Spleen (tissue), 11 donors: ENCODE results near the gene POLL. TPM values are rescaled to one million over a fixed set of nuclear protein-coding genes. Genes with fewer than 3 reads are reported as not detected.
A peak's percentile ranks its signal among the peaks of the same experiment; 100 is the strongest.

Experiments used
- DNase-seq: peaks from one replicate; pipeline ENCODE4 v3.0.0-alpha.2; 2020
- H3K27ac ChIP-seq, 8 donors: fragments of 200-600 bp; sonication (generic) in 7 of 8; 1 replicate in 4 of 8; 2 replicates in 4 of 8; pipeline versions ENCODE4 v1.5.0 to v1.8.0; 2016 to 2021; ENCODE audit warnings: inconsistent platforms in 4 of 8, mild to moderate bottlenecking in 4 of 8, moderate library complexity in 1 of 8
- H3K27me3 ChIP-seq, 7 donors: fragments of 200-600 bp; sonication (generic) in 6 of 7; replicated peaks in 1 of 7; 1 replicate in 4 of 7; 2 replicates in 3 of 7; pipeline versions ENCODE4 v1.5.0 to v1.8.0; 2016 to 2021; ENCODE audit warnings: inconsistent platforms in 3 of 7, mild to moderate bottlenecking in 1 of 7
- H3K36me3 ChIP-seq, 6 donors: fragments of 200-600 bp; sonication (generic) in 5 of 6; 1 replicate in 4 of 6; 2 replicates in 2 of 6; pipeline versions ENCODE4 v1.5.0 to v1.8.0; 2016 to 2021; ENCODE audit warnings: inconsistent platforms in 2 of 6
- H3K4me1 ChIP-seq, 6 donors: fragments of 200-600 bp; sonication (generic) in 5 of 6; 1 replicate in 3 of 6; 2 replicates in 3 of 6; pipeline versions ENCODE4 v1.5.0 to v1.8.0; 2016 to 2021; ENCODE audit warnings: inconsistent platforms in 3 of 6
- H3K4me3 ChIP-seq, 8 donors: fragments of 200-600 bp; sonication (generic) in 7 of 8; 1 replicate in 4 of 8; 2 replicates in 4 of 8; pipeline versions ENCODE4 v1.5.0 to v1.8.0; 2016 to 2021; ENCODE audit warnings: inconsistent platforms in 4 of 8, mild to moderate bottlenecking in 4 of 8, moderate library complexity in 2 of 8
- H3K9me3 ChIP-seq, 8 donors: fragments of 200-600 bp; sonication (generic) in 7 of 8; 1 replicate in 4 of 8; 2 replicates in 4 of 8; pipeline versions ENCODE4 v1.5.0 to v1.8.0; 2016 to 2021; ENCODE audit warnings: inconsistent platforms in 4 of 8
- POLR2A ChIP-seq, 3 donors: fragments of 450-650 bp; IDR thresholded peaks; one replicate each; pipeline ENCODE4 v1.5.1; 2017; ENCODE audit warnings: antibody characterized with exemption in 3 of 3, mild to moderate bottlenecking in 1 of 3
- POLR2AphosphoS5 ChIP-seq, 3 donors: sonication (generic); formaldehyde crosslinking; IDR thresholded peaks; one replicate each; pipeline ENCODE4 v1.5.1; 2017; ENCODE audit warnings: antibody characterized with exemption in 3 of 3
- WGBS, 5 donors: extraction: QIAGEN DNeasy Blood & Tissue Kit in 3 of 5; methylation state at CpG; one replicate each; pipeline versions ENCODE4 v1.1.5 to v1.1.7; 2013 to 2018; 5-methylcytosine and 5-hydroxymethylcytosine counted together
- intact Hi-C: fragments of 100-400 bp; cut with DNase I; formaldehyde crosslinking; loops from one replicate; pipeline ENCODE4 v1.15.0; 2023; ENCODE audit warnings: low total_unique reads
- polyA plus RNA-seq, 3 donors: library from polyadenylated mRNA; stranded (reverse); fragments of 200-250 nt; gene quantifications; one replicate each; pipeline ENCODE4 v1.2.1, GENCODE V29; 2013
- total RNA-seq, 7 donors: library from RNA; depleted of rRNA in 3 of 7; stranded (reverse); fragments of >200 nt in 3 of 7; fragmentation: NEBNext Ultra II Directional in 4 of 7; extraction: Animal tissue kit (Norgen Biotek cat#: 25700) in 4 of 7; gene quantifications; one replicate each; pipeline versions ENCODE4 v1.1.0 to v1.2.1, GENCODE V29; 2016 to 2021
- TF ChIP-seq, protein P1 (sequence below), 11 experiments: fragments of 200-600 bp in 7 of 11; fragments of 450-650 bp in 4 of 11; sonication (generic) in 4 of 11; IDR thresholded peaks in 8 of 11; conservative IDR thresholded peaks in 3 of 11; 1 replicate in 7 of 11; 2 replicates in 4 of 11; pipeline versions ENCODE4 v1.4.0 to v1.8.0; 2016 to 2021; ENCODE audit warnings: antibody characterized with exemption in 11 of 11, inconsistent platforms in 4 of 11, mild to moderate bottlenecking in 1 of 11
- donor health status: healthy with polysubstance abuse.
- donor health status: DM: no; HTN: no; CAD: no; lungs with moderate emphysema.
- donor health status: DM: no; HTN: no; CAD: no.
- donor health status: Bipolar disorder and iron deficiency.
- donor health status: healthy.
- donor health status: DM: no; HTN: no; CAD: no.
- donor health status: DM: yes; HTN: yes; CAD: no.

Gene POLL
- total and polyA plus RNA-seq, 10 donors: 22.3 to 40.3 (median 29.1) TPM

GRCh38 chr10:101559596-101560297, 28.3 kb downstream of the POLL start:
- TF ChIP-seq, protein P1, sequence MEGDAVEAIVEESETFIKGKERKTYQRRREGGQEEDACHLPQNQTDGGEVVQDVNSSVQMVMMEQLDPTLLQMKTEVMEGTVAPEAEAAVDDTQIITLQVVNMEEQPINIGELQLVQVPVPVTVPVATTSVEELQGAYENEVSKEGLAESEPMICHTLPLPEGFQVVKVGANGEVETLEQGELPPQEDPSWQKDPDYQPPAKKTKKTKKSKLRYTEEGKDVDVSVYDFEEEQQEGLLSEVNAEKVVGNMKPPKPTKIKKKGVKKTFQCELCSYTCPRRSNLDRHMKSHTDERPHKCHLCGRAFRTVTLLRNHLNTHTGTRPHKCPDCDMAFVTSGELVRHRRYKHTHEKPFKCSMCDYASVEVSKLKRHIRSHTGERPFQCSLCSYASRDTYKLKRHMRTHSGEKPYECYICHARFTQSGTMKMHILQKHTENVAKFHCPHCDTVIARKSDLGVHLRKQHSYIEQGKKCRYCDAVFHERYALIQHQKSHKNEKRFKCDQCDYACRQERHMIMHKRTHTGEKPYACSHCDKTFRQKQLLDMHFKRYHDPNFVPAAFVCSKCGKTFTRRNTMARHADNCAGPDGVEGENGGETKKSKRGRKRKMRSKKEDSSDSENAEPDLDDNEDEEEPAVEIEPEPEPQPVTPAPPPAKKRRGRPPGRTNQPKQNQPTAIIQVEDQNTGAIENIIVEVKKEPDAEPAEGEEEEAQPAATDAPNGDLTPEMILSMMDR (IDR thresholded peaks at IDR 0.05 in 8 of 11, conservative IDR thresholded peaks at IDR 0.05 in 3 of 11): no peak
- TF ChIP-seq POLR2A (IDR thresholded peaks at IDR 0.05) (no peak), POLR2AphosphoS5 (IDR thresholded peaks at IDR 0.05) (no peak)
- H3K4me1 ChIP-seq: peaks cover 0 to 29% (median 9%) of the 10 kb centered on the region in 6 donors
- H3K27ac ChIP-seq: no peak overlapping the region
- H3K27me3 ChIP-seq: peaks cover 0 to 19% (median 0%) of the 10 kb centered on the region in 7 donors
- no peak for DNase-seq
- H3K4me3 ChIP-seq: no peak overlapping the region
- 66 to 84% (median 78%) methylated on average over 10 to 12 of the region's 12 CpGs for WGBS, 5 donors
- peaks cover 0 to 13% (median under 1%) of the 10 kb centered on the region in 6 donors for H3K36me3 ChIP-seq
- intact Hi-C loops: no loop called here
- no peaks in the 10 kb centered on the region for H3K9me3 ChIP-seq

DNA sequence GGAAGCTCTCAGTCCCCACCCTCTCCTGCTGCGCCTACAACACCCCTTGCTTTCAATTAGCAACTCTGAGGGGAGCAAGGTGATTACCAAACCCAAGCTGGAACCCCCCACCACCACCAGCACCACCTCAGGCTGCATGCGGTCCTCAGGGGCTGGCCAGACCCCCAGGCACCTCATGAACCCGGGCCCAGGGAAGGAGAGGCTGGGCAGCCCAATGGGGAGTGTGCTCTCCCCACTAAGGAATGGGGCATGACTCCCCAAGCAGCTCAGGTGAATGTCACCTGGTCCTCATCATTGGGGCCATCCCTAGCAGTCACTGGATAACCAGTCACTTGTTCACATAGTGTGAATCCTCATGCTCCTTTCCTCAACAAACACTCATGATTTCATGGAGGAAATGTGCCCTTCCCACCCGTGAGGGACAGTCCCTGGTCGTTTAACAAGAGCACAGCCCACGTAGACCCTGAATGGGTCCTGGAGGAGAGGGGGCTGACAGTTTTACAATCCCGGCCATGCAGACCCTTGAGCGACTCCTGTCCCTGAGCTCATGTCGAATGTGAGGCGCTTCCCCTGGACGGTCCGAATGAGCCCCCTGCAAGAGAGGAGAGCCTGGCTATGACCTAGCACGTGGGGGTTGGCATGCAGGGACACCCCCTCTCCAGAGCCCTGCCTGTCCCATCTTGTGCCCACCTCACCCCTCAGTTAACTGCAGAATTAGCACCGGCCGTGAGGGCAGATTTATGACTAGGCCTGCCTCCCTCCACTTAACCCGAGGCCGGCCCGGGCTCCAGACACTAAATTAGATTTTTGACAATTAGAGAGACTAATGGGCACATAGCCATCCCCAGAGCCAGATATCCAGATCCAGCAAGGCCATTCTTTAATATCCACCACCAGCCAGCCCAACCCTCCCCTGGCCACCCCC, 29.1 kb downstream of the POLL start:
- no peak for DNase-seq
- H3K4me1 ChIP-seq: peaks cover 0 to 29% (median 9%) of the 10 kb centered on the region in 6 donors
- intact Hi-C loops: no loop called here
- H3K27ac ChIP-seq: no peak overlapping the region
- H3K4me3 ChIP-seq: no peak overlapping the region
- H3K27me3 ChIP-seq: peaks cover 0 to 15% (median 0%) of the 10 kb centered on the region in 7 donors
- WGBS, 5 donors: 61 to 75% (median 65%) methylated on average over 15 to 18 of the region's 18 CpGs
- no peaks in the 10 kb centered on the region for H3K9me3 ChIP-seq
- no peak for TF ChIP-seq POLR2A (IDR thresholded peaks at IDR 0.05)
- TF ChIP-seq POLR2AphosphoS5 (IDR thresholded peaks at IDR 0.05): peak in 1 of 3 donors; percentile 27
- TF ChIP-seq, protein P1 (IDR thresholded peaks at IDR 0.05 in 8 of 11, conservative IDR thresholded peaks at IDR 0.05 in 3 of 11): no peak
- peaks cover 0 to 21% (median 8%) of the 10 kb centered on the region in 6 donors for H3K36me3 ChIP-seq

- Histone ChIP-seq H3K27ac (no peak overlapping the region), H3K4me3 (no peak overlapping the region), H3K36me3 (peaks cover 0 to 28% (median 10%) of the 10 kb centered on the region in 6 donors), H3K27me3 (peaks cover 0 to 13% (median 0%) of the 10 kb centered on the region in 7 donors), H3K4me1 (peaks cover 0 to 29% (median 9%) of the 10 kb centered on the region in 6 donors), H3K9me3 (no peaks in the 10 kb centered on the region)
- no peak for TF ChIP-seq POLR2A (IDR thresholded peaks at IDR 0.05)
- 43 to 65% (median 55%) methylated on average over 2 of the region's 2 CpGs for WGBS, 5 donors
- DNase-seq: no peak
- intact Hi-C loops: no loop called here
Observed at GRCh38 chr10:101558204-101558603, 29.9 kb downstream of the POLL start.

DNA sequence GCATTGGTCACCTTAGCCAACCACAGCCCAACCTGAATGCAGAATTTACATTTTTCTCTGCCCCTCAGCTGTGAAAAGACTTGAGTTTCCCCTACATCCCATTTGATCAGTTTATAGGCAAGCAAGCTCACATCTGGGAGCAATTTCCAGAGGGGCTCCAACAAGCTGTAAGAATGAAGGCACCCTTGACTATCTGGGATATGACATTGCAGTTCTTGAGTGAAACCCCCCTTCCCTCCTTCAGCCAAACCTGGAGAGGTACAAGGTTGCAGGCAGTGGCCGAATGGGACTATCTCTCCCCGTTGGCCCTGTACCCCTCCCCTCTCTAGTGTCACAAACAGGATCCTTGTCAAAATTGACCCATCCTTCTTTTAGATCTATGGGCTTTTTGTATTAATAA, 30.5 kb downstream of the POLL start:
- no peak for DNase-seq
- intact Hi-C loops: no loop called here
- Histone ChIP-seq H3K4me3 (no peak overlapping the region), H3K27ac (no peak overlapping the region), H3K27me3 (peaks cover 0 to 7% (median 0%) of the 10 kb centered on the region in 7 donors), H3K9me3 (no peaks in the 10 kb centered on the region), H3K36me3 (peaks cover 0 to 35% (median 12%) of the 10 kb centered on the region in 6 donors), H3K4me1 (peaks cover 0 to 29% (median 9%) of the 10 kb centered on the region in 6 donors)
- TF ChIP-seq, protein P1 (IDR thresholded peaks at IDR 0.05 in 8 of 11, conservative IDR thresholded peaks at IDR 0.05 in 3 of 11): no peak
- TF ChIP-seq POLR2A (IDR thresholded peaks at IDR 0.05) (no peak), POLR2AphosphoS5 (IDR thresholded peaks at IDR 0.05) (no peak)
- 82 to 100% (median 91%) methylated on average over 2 of the region's 2 CpGs for WGBS, 5 donors
